NCI-H69 (cell line): ENCODE measurements around the gene ARHGAP28.

Experiments used
- DNase-seq: peaks from one replicate; lab custom pipeline; 2025; lab: John Stamatoyannopoulos, UW

Gene ARHGAP28, protein sequence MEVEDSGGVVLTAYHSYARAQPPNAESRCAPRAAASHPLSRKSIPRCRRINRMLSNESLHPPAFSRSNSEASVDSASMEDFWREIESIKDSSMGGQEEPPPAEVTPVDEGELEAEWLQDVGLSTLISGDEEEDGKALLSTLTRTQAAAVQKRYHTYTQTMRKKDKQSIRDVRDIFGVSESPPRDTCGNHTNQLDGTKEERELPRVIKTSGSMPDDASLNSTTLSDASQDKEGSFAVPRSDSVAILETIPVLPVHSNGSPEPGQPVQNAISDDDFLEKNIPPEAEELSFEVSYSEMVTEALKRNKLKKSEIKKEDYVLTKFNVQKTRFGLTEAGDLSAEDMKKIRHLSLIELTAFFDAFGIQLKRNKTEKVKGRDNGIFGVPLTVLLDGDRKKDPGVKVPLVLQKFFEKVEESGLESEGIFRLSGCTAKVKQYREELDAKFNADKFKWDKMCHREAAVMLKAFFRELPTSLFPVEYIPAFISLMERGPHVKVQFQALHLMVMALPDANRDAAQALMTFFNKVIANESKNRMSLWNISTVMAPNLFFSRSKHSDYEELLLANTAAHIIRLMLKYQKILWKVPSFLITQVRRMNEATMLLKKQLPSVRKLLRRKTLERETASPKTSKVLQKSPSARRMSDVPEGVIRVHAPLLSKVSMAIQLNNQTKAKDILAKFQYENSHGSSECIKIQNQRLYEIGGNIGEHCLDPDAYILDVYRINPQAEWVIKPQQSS

DNA sequence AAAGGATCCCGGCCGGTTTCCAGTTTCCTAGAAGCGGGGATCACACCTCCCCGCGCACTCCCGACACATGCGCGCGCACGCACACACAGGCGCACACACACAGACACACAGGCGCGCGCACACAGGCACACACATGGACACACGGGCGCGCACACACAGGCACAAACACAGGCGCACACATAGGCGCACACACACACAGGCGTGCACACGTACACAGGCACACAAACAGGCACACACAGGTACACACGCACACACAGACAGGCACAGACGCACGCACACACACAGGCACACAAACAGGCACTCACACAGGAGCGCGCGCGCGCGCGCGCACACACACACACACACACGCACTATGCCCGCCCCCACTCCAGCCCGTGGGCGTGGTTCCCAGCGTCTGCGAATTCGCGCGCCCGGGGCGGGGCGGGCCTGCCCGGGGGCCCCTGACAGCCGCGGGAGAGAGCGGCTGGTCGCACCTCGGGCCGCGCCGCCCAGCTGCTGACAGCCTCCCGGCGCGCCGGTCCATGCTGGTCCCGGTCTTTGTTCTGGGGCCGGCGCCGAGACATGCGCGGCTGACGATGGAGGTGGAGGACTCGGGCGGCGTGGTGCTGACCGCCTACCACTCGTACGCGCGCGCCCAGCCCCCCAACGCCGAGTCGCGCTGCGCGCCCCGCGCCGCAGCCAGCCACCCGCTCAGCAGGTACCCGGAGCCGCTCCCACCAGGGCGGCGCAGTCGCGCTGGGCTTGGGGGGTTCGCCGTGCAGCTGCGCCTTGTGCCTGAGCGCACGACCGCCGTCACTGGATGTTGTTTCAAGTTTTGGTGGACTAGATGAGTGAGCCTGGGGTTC is at the start of gene ARHGAP28:
ARHGAP28 (plus strand) TSS at position 470 of the 845 bp plus-strand sequence; CDS start at position 576, 106 bp downstream.
- DNase-seq = peak; percentile 99

GRCh38 chr18:6681331-6681875 is 48.1 kb upstream of the ARHGAP28 start:
- DNase-seq = no peak

- DNase-seq = no peak
These were observed 46.9 kb upstream of the ARHGAP28 start for GRCh38 chr18:6682437-6683111.

DNA sequence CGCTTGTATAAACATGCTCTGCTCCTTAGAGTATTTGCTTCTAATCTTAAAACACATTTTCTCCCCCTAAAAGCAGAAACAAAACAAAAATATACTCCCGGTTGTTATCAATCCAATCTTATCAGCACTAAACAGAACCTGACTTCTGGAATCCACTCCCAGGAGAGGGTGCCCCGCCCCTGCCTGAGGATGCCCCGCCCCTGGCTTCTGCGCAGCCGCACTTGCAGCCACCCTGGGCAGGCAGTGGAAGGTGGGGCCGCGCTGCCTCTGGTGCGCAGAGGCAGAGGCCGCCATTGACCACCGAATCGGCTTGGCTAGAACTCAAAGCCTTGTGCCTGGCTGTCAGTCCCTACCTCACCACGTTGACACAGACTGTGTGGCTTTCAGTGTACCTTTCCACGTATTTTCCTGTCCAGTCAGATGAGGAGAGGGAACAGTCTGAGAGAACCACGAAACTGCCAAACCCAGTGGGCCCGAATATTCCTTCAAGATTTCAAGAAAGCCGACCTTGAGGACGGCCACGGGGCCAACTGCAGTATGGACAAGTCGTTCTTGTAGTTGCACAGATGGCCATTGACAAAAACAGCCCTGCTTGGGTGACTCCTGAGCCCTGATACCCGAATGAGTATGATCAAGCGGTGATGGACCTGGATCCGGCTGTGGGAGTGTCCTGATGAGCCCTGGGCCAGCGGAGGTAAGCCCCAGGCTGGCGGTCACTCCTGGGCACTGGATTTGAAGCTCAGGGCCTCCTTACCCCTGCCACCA is 46.2 kb upstream of the ARHGAP28 start:
- no peak for DNase-seq

GRCh38 chr18:6687676-6688075 is 41.8 kb upstream of the ARHGAP28 start:
- DNase-seq = no peak

GRCh38 chr18:6708890-6709289 is 20.6 kb upstream of the ARHGAP28 start:
- DNase-seq = no peak

DNA sequence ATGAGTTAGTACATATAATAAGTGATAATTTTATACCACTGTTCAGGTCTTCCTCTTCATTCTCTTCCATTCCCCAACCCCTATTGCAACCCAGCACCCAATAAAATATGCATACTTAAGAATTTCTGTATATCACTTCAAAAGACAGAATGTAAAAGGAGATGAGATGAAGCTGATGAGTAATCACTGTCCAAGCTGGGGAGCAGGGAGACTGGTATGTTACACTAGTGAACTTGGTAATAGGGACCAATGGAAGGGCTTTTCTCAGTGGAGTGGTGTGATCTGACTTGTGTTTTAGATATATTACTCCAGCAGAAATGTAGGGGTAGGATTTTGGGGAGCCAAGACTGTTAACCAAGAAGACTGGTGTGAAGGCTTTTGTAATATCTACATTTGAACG is 18.0 kb upstream of the ARHGAP28 start:
- DNase-seq = no peak

- DNase-seq = peak; percentile 99
These were observed 17.1 kb upstream of the ARHGAP28 start for GRCh38 chr18:6712401-6712800.

GRCh38 chr18:6714010-6714409 is 15.5 kb upstream of the ARHGAP28 start:
- peak; percentile 44 for DNase-seq

DNA sequence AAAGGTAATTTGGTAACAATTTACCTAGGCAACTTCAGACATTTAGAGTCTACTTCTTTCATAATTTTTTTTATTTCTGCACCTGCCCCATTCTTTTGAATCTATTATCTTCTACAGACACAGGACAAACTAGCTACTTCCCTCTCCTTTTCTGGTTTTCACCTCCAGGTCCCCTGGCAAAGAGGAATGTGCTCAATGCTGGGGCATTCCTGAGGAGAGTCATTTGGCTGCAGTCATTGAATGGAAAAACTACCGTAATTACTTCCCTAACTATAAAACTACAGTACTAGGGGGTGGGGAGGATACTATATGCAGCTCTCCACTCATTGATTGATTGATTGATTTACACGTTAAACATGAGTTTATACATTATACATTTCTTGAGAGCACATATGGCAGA is 11.2 kb upstream of the ARHGAP28 start:
- no peak for DNase-seq

DNA sequence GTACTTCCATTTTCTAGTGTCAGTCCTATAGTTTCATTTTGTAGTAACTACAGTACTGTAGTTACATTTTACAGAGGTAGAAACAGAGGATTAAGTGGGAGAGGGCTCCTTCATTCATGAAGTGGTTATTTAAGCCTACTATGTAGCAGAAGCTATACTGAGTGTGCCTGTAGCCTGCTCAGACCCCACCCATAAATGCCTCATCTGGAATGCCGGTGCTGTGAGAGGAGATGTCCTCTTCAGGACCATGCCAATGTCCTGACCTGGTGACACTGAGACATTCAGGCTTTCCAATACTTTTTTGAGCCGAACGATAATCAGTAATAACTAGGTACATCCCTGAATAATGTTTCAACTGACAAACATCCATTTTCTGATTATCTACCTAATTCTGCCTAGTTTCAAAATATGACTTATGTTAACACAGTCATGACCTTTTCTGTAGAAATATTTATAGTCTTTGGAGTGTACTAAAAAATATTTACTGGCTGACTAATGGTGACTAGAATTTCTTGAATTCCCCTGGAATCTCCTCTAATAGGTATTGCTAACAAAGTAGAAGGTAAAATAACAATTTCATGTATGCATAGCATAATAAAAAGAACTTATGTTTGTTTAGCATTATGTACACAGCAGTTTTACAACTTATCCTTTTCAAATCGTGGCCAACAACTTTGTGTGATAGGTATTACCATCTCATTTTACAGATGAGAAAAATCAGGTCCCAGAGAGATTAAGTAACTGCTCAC is 10.2 kb upstream of the ARHGAP28 start:
- DNase-seq = peak; percentile 27

- DNase-seq = peak; percentile 25
These were observed 9.4 kb upstream of the ARHGAP28 start for GRCh38 chr18:6719910-6720683.

- DNase-seq = no peak
These were observed 7.8 kb upstream of the ARHGAP28 start for GRCh38 chr18:6721755-6722154.

- DNase-seq = no peak
These were observed 6.8 kb upstream of the ARHGAP28 start for GRCh38 chr18:6722690-6723089.

- DNase-seq = no peak
These were observed 5.2 kb upstream of the ARHGAP28 start for GRCh38 chr18:6724331-6724730.

DNA sequence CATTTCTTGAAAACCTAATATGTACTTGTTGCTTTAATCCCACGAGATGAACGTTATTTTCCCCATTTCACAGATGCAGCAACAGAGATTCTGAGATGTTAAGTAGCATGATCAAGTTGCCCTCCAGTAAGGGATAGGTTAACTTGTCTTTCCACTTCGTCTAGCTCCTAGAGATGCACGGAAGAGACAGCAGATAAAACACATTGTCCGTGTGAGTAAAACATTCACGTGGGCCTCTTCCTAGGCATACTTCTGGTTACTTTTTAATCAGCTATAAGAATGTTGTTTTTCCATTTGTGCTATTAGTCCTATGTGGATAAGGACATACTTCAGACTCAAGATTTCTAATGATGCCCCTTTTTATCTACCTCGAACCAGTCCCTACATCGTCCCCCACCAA is 1.2 kb upstream of the ARHGAP28 start:
- DNase-seq = no peak

DNA sequence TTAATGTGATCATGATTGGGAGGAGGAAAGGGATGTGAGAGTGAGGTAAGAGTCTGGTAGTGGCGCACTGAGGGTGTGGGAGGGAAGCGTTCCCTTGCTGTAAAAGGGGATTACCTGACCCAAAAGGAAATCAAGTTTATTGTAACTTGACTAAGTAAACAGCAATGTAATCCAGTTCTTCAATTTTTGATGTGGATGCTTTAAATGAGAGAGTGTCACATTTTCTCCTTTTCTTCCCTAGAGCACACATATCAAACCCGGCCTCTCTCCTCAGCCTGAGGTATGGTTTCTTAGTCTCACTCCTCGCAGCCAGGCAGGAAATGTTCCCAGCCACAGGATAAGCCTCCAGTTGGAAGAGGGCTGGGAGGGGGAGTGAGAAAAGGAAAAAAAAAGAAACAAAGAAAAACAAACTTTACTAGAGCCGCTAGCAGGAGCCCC is 688 bp upstream of the ARHGAP28 start:
- DNase-seq = peak; percentile 53

- DNase-seq = peak; percentile 66
These were observed 1.1 kb downstream of the ARHGAP28 start for GRCh38 chr18:6730416-6731221.
